ENCODE data around the gene CNTF.

CNTF gene

GRCh38 chr11:58636587-58636986 lies 14.1 kb downstream of the CNTF start:
- DNase-seq (ENCODE audit: low read depth), result no peak
- H3K4me3 ChIP-seq (ENCODE audit: low read depth, low read length), result no peak overlapping the region
- no peak for TF ChIP-seq MYC (IDR thresholded peaks at IDR 0.05; ENCODE audit: low read depth, low read length)
- TF ChIP-seq MAX (IDR thresholded peaks at IDR 0.05; ENCODE audit: low read depth, low read length), result no peak

- no peak for TF ChIP-seq MYC (IDR thresholded peaks at IDR 0.05; ENCODE audit: low read depth, low read length)
- TF ChIP-seq CTCF (IDR thresholded peaks at IDR 0.05; ENCODE audit: low read depth, low read length), result no peak
- TF ChIP-seq POLR2A (IDR thresholded peaks at IDR 0.05; ENCODE audit: extremely low read depth, insufficient read length), result no peak
- TF ChIP-seq MAX (IDR thresholded peaks at IDR 0.05; ENCODE audit: low read depth, low read length), result no peak
- no peak overlapping the region for H3K4me3 ChIP-seq (ENCODE audit: low read depth, low read length)
- DNase-seq (ENCODE audit: low read depth), result no peak
Observed at GRCh38 chr11:58637371-58637770, 14.9 kb downstream of the CNTF start.

- TF ChIP-seq CTCF (IDR thresholded peaks at IDR 0.05; ENCODE audit: low read depth, low read length) (no peak), POLR2A (IDR thresholded peaks at IDR 0.05; ENCODE audit: extremely low read depth, insufficient read length) (no peak), MYC (IDR thresholded peaks at IDR 0.05; ENCODE audit: low read depth, low read length) (no peak), MAX (IDR thresholded peaks at IDR 0.05; ENCODE audit: low read depth, low read length) (no peak)
- H3K4me3 ChIP-seq (ENCODE audit: low read depth, low read length), result no peak overlapping the region
- DNase-seq (ENCODE audit: low read depth), result no peak
Observed at GRCh38 chr11:58639103-58639502, 16.6 kb downstream of the CNTF start.

- no peak overlapping the region for H3K4me3 ChIP-seq (ENCODE audit: low read depth, low read length)
- DNase-seq (ENCODE audit: low read depth), result no peak
- TF ChIP-seq MAX (IDR thresholded peaks at IDR 0.05; ENCODE audit: low read depth, low read length) (no peak), MYC (IDR thresholded peaks at IDR 0.05; ENCODE audit: low read depth, low read length) (no peak), POLR2A (IDR thresholded peaks at IDR 0.05; ENCODE audit: extremely low read depth, insufficient read length) (no peak), CTCF (IDR thresholded peaks at IDR 0.05; ENCODE audit: low read depth, low read length) (no peak)
Observed at GRCh38 chr11:58639669-58640068, 17.2 kb downstream of the CNTF start.

- no peak overlapping the region for H3K4me3 ChIP-seq (ENCODE audit: low read depth, low read length)
- TF ChIP-seq CTCF (IDR thresholded peaks at IDR 0.05; ENCODE audit: low read depth, low read length), result no peak
- no peak for TF ChIP-seq POLR2A (IDR thresholded peaks at IDR 0.05; ENCODE audit: extremely low read depth, insufficient read length)
- TF ChIP-seq MYC (IDR thresholded peaks at IDR 0.05; ENCODE audit: low read depth, low read length), result no peak
- peak; percentile 34; the same call in 1 of the 2 replicates for TF ChIP-seq MAX (IDR thresholded peaks at IDR 0.05; ENCODE audit: low read depth, low read length)
- peak; percentile 25 for DNase-seq (ENCODE audit: low read depth)
Observed at GRCh38 chr11:58640386-58641023, 18.0 kb downstream of the CNTF start.

DNA sequence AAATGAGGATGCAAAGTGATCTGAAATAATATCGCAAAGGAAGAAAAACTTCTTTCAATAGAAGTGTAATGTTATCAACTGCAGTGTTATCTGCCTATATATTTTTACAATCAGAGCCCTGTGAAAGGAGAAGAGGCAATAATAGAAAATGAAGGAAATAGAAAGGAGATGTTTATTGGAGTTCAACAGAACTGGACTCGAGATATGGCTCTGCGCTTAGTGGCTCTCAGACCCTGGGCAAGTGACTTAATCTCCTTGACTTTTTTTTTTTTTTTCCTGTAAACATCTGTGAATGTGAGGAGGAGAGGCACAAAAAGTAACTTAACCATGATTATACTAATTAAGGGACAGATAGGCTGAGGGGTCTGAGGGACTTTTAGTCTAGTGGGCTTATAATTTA lies 18.9 kb downstream of the CNTF start:
- H3K4me3 ChIP-seq (ENCODE audit: low read depth, low read length), result no peak overlapping the region
- no peak for DNase-seq (ENCODE audit: low read depth)
- TF ChIP-seq MYC (IDR thresholded peaks at IDR 0.05; ENCODE audit: low read depth, low read length) (no peak), CTCF (IDR thresholded peaks at IDR 0.05; ENCODE audit: low read depth, low read length) (no peak), MAX (IDR thresholded peaks at IDR 0.05; ENCODE audit: low read depth, low read length) (no peak), POLR2A (IDR thresholded peaks at IDR 0.05; ENCODE audit: extremely low read depth, insufficient read length) (no peak)

Data from NB4 (cell line).